GM18526 (cell line): Measurements from ENCODE around the gene MINDY4.

ENCODE experiments used
- POLR2A ChIP-seq: IDR thresholded peaks from 3 replicates; pipeline ENCODE4 v1.6.1; 2011; ENCODE audit not compliant: insufficient read length; ENCODE audit errors: extremely low read depth

The MINDY4 gene

DNA sequence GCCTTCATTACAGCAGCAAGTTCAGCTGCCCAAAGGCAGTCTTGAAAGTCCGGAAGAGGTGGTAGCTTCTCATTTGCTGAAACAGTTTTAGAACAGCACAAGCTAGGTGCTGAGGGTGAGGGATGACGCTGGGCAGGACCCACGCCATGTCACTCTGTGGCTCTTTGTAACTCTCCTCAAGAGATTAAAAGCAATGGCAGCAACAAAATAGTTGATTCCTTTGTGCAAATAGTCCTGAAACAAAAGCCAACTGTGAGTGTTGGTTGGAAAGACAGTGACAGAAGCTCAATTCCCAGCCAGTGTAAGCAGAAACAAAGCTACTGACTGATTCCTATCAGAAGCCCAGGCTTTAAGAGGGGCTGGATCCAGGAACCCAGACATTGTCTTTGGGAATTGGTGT lies 92.9 kb downstream of the MINDY4 start:
- TF ChIP-seq POLR2A: no peak

DNA sequence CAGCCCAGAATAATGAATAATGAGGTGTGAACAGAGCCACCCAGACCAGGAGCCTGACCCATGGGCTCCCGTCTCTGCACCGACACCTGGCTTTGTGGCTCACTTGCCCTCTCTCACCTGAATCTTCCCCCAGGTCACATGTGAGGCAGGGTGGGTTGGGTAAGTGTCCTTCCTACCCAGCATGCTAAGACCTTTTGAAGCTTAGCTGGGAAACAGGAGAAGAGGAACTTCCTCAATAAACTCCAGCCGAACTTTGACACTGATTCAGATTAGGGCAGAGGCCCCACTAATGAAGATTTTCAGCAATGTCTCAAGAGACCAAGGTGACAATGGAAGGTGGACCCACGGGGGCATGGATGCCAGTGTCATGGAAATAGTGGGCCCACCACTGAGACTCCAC lies 93.9 kb downstream of the MINDY4 start:
- no peak for TF ChIP-seq POLR2A

DNA sequence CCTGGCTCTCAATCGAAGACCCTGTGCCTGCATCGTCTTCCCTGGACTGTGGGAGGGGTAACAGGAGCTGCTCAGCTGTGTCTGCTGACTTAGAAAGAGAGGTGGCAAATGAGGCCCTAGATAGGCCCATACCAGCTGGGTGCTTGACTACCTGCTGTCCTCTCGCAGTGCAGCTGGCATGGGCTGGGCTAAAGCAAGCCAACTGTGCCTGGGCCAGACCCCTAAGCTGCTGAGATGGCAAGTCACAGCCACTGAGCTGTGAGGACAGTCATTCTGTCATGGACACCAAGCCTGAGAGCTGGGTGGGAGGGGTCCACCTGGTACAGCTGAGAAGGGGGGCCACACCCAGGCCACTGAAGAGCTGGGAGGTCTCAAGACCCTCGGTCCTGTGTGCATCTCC lies 94.6 kb downstream of the MINDY4 start:
- TF ChIP-seq POLR2A: no peak

DNA sequence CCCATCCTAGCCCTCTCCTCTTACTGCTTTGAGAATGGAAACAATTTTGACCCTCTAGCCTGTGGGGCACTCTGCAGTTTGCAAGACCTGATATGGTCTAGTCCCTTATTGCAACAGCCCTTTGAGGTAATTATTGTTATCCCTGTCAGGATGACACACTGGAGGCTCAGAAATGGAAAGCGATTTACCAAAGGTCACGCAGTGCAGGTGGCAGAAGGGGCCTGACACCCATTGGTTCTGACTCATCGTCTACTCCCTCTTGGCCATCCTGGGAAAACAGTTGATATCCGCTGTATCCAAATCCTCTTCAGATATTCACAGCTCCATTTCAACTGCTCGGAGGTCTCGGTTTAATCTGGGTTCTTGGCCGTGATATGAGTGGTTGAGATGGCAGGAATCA lies 95.7 kb downstream of the MINDY4 start:
- no peak for TF ChIP-seq POLR2A

DNA sequence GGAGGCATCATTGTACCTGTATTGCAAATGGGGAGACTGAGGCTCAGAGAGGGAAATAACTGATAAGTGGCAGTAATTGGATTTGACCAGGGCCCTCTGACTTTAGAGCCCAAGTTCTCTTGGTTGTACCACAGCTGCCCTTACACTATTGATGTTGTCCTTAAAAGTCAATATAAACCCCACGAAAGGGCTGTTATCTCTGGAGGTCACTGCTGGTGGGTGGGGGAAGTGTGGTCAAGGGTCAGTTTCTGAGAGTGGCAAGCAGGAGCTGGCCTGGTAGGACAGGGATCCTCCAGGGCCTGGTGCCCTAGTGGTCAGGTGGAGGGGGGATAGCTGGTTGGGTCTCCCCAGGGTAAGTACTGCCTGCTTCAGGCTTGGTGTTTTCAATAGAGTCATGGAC lies 96.3 kb downstream of the MINDY4 start:
- TF ChIP-seq POLR2A: no peak

DNA sequence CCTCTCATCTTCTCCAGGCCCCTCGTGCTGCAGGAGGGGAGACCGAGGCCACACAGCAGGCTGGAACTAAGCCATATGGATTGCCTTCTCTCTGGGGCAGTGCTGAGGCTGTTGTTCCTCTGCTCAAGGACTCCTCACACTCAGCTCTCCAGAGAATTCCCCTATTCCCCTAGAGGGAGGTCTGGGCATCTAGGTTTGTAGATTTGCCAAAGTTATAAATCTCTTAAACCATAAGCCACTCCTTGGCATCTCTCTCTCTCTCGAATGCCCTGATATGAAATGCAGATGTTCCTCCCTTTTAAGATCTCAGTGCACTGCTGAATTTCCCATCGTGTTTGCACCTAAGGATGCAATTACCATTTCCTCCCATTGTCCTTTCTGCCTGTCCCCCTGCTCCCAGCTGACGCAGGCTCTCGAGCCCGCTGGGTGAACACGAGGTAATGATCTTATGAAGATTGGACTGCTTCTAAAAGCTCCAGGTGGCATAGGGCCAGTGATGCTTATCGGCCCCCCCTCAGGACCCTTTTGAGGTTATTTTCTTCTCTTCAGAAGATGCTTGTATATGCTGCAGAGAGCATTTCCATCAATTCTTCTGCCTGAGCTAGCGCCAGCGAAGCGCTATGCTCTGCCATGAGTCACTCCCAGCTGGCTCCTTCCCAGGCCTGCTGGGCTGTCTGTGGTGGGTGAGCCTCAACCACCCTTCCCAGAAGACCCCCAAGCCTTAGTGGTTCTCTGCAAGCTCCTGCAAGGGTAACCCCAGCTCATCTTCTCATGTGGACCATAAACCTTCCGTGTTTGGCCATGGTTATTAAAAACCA lies 98.8 kb downstream of the MINDY4 start:
- no peak for TF ChIP-seq POLR2A

DNA sequence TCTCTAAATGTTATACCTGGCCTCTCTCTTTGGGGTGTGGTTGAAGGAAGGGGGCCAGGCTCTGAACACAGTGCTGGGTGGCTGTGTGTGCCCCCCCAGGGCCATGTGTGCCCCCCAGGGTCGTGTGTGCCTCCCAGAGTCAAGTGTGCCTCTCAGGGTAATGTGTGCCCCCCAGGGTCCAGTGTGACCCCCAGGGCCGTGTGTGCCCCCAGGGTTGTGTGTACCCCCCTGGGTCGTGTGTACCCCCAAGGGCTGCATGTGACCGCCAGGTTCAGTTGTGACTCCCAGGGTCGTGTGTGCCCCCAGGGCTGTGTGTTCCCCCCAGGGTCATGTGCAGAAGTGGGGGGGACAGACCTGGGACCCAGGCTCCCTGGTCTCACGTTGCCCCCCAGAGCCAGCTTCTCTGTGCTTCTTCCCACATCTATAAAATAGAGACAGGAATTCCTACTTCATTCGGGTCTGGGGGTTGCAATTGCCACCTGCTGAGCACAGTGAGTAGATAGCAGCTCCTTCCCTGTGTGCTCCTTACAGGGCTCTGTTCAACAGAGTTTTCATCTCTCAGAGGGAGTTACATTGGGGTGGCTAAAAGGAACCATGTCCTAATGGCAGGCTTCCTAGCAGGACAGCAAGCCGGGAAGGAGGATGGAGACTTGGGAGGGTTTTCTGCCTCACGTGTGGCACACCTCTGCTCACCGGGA lies 99.8 kb downstream of the MINDY4 start:
- TF ChIP-seq POLR2A: no peak

DNA sequence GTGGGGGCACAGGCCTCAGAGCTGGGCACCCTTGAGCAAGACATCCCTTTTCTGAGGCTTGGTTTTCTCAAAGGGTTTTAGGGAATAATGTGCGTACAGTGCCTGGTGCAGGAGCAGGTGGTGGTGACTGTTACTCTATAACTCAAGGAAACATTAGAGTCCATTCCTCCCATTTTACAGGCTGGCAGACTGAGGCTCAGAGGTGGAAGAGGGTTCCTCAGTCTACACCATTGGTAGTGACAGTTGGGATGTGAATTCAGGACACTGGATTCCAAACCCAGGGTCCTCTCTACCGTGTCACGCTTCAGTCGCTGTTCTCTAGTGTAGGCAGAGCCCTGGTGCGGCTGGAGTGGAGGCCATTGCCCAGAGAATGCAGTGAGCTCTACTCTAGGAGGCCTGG lies 100.4 kb downstream of the MINDY4 start:
- TF ChIP-seq POLR2A: no peak

DNA sequence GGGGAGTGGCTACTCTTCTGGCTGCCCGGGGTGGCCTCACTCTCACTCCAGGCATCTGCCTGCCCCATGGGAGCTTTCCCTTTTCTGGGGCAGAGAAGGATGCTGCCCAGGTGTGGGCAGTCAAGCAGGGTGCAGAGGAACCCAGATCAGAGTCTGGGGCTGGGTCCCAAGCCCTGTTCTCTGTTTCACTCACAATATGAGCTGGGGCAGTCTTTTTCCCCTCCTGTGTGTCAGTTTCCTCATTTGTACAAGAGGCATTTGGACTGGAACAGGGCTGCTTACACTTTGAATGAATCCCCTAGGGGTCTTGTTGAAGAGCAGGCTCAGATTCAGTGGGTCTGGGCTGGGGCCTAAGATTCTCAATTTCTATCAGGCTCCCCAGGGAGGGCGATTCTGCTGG lies 102.0 kb downstream of the MINDY4 start:
- no peak for TF ChIP-seq POLR2A

DNA sequence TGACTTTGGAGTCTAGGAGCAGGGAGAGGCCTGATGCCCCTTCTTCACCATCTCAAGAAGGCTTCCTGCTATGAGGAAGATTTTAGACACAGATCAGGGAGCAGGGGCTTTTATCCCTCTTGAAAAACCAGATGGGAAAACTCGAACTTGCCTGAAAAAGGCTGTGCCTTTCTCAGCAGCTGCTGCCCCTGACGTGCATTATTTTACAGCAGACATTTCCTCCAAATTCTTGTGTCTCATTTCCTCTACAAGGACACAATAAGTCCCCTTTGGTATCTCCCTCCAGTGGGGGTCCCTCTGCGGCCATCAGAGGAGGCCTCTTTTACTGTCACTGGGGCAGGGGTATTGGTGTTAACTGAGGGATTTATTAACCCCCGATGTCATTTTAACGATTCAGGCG lies 102.4 kb downstream of the MINDY4 start:
- no peak for TF ChIP-seq POLR2A

DNA sequence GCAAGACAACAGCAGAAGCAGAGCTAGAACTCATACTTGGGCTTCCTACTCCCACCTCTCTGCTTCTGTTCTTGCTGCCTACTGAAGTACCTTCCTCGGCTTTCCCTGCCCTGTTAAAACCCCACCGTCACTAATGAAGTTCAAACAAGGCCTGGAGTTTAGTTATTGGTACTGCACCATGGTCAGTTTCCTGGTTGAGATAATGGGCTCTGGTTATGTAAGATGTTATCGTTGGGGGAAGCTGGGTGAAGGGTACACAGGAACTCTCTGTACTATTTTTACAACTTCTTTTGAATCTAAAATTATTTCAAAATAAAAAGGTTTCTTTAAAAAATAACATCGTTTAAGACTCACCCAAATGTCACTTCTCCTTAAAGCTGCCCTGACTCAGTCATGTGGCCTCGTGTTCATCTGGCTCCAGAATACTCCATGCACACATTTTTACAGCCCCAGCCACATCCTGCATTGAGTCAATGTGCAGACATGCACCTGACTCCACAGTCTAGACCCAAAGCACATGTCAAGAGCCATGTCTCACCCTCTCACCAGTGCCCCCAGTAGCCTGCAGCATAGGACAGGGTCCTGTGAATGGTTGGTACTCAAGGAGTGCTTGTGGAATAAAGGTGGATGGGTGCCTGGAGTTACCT lies 103.6 kb downstream of the MINDY4 start:
- TF ChIP-seq POLR2A: no peak

DNA sequence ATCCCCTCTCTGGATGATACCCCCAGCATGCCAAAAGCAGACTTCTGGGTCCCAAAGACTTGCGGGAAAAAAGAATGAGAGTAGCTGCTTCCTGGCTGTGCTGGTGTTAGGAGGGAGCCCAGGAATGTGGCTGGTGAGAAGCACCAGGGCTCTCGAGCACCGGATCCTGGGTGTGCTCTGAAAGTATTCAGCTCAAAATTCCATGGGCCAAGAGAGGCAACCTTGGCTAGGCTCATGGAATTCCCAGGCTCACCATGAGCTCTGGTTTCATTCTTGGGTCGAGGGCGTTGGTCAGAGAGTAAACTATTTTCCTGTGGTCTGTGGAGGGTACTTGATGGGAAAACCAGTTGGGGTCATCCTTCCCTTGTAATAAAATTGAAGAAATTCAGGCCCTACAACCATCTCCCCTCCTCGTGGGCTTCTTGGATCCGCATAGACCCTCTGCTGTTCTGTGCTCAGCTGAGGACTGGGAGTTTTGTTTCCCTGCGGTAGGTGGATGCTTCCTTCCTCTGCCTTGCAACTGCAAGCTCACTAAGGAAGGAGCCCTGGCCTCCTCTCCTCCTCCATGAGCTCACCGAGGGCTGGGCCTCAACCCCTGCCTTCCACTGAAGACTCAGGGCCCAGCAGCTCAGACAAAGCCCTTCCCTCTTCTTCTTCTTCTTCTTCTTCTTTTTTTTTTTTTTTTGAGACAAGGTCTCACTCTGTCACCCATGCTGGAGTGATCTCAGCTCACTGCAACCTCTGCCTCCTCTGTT lies 106.0 kb downstream of the MINDY4 start:
- TF ChIP-seq POLR2A: no peak

DNA sequence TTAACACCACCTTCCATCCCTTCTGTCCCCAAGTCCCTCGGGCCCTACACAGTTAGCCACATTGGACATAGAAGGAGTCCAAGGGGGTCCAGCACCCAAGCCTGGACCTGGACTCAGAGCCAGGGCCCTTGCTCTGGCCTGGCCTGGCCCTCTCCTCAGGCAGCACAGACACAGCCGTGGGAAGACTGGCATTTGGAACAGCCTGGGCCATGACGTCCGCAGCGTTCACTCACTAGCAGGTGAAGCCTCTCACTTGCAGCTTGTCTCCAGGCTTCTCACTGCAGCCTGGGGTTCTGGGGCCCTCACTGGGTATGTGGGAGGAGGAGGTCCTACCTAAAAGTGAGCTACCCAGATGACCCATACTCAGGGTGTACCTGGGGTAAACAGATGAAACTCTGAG lies 106.8 kb downstream of the MINDY4 start:
- no peak for TF ChIP-seq POLR2A

DNA sequence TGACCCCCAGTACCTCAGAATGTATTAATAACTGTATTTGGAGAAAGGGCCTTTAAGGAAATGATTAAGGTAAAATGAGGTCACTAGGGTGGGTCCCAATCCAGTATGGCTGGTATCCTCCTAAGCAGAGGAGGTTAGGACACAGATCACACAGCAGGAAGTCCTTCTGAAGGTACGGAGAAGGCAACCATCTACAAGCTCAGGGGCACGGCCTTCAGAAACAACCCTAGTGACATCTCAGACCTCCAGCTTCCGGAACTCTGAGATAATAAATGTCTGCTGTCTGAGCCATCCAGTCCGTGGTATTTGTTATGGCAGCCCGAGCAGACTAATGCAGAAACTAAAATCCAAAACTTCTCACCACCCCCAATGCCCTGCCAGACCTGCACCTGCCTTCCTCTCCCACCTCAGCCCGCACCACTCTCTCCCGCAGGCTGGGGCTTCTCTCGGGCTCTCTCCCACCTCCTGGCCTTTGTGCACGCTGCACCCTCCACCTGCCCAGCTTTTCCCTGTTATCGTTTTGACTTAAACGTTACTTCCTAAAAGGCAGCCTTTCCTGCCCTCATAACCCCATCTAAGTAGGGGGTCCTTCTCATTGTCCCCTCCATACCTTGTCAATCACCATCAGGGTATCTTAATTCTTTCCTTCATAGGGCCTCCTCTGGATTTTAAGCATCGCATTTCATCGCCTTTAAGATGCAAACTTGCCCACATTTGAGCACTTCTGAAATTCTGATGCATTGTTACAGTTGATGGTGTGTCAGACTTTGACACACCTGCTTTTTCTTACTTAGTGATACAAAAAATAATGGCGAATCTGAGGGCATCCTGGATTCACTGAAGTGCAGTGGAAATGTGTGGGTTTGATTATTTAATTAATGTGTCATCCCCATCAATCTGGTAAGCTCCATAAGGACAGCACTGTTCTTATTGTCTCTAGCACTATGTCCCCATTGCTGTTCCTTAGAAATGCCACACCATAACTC lies 108.2 kb downstream of the MINDY4 start:
- TF ChIP-seq POLR2A: no peak

DNA sequence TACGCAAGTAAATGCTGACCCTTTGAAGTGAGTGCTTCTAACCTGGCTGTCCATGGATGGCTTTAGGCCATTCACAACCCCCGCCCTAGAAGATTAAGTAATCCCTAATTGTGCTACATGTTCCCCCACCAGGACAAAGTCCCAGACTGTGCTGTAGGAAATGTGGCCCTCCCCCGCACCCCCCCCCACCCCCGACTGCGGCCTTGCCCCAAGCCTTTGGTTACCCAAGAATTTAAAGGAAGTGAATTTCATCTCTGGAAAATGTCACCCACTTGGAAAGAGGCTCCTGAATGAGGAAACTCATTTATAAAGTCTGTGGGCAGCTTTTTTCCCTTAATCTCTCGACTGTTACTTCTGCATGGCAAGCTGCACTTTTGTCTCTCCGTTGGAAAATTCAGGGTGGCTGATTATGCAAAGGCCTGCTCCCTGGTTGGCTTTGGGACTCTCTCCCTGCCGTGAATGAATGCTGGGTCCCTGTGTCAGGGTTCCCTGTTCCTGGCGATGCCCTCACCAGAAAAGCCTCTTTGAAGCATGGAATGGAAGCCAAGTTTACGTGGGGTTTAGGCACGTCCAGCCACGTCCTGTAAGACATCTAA lies 109.0 kb downstream of the MINDY4 start:
- TF ChIP-seq POLR2A: no peak
